GM20431 (cell line): ENCODE results near the gene TCF4.

Experiments used
- in situ Hi-C: fragments of 300-500 bp; cut with MseI, MboI; formaldehyde crosslinking; loops from one replicate; pipeline ENCODE4 v1.15.0; 2020; ENCODE audit warnings: low sequenced_read_pairs; ENCODE audit not compliant: unreplicated experiment

TCF4 gene

DNA sequence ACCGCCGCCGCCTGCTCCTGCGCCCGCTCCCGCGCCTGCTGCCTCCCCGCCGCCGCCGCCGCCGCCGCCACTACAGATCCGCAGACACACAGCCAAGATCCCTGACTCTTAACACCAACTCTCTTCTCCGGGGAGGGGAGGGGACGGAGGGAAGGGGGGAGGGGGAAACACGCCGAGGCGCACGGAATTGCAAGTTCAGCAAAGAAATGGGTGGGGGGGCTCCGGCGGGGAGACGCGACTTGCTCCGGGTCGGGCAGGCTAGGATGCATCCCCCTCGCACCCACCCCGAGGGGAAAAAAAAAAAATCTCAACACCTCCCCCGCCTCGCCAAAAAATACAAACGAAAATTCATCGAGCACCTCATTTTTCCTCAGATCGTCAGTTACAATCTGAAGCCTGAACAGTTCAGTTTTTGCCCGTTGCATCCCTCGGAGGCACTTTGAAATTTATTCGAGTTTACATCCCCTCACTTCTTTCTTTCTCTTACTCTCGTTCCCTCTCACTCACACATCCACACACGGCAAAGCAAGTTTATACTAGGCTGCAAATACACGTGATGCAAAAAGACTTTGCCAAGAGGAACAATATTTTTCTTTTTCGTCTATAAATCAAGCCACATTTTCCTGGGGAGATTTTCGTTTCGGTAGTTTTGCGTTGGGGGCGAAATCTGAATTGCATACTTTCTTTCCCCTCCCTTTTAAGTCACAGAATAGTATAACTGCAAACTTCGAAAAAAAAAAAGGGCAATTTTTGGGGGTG lies at the start of gene TCF4:
Gene TCF4 (minus strand): TSS at position 82 of the 759 bp plus-strand sequence. CDS start 1,076 bp downstream, outside the sequence.
- in situ Hi-C loops = no loop called here

DNA sequence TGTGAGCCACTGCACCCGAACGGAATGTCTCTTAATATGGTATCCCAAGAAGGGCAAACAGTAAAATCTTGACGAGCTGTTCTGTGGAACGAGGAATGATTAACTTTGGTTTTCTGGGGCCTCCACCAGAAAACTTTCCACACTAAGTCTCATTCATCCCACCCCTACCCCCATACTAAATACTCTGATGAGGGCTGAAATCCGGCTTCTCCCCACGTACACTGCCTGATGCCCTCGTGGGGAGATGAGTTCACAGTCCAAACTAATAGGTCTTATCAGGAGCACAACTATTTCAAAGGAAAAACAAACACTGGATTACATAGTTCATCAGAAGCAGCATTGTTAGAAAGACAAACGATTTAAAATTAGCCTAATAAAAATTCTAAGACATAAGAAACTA lies 49.2 kb upstream of the TCF4 start:
- in situ Hi-C loops = no loop called here

DNA sequence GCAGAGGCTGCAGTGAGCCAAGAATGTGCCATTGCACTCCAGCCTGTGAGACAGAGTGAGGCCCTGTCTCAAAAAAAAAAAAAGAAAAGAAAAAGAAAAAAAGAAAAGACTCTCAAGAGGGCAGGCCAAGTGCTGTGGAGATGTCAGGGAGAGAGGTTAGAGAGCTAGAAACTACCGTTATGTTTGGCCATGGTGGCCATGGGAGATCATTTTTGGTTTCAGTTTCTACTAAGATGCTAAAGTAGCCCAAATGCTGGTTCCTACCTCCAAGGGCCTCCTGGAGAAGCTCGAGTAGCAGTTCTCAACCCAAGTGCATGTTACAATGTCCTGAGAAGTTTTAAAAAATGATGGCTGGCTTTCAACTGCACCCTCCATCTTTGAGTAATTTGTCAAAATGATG lies 47.4 kb upstream of the TCF4 start:
- in situ Hi-C loops = no loop called here

- in situ Hi-C loops = no loop called here
These were observed 46.6 kb upstream of the TCF4 start for GRCh38 chr18:55634545-55634944.

GRCh38 chr18:55633032-55633431 lies 45.0 kb upstream of the TCF4 start:
- in situ Hi-C loops = no loop called here

- in situ Hi-C loops = no loop called here
These were observed 41.1 kb upstream of the TCF4 start for GRCh38 chr18:55629133-55629532.

DNA sequence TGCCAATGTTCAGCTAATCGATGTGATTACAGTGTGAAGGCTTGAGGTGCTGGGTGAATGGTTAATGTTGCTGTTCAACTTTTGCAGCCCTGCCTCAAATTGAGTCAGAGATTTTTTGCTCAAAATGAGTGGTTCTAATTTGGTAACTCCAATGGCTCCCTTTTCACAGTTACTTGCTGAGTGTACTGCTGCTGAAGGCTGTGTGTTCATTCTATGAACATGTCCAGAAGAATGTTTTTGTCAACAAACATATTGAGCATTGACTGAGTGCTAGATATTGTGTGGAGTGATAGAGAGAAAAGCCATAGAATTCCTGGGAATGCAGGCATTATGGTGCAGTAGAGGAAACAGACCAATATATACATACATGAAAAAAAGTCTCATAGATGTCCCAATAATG lies 39.0 kb upstream of the TCF4 start:
- in situ Hi-C loops = no loop called here

DNA sequence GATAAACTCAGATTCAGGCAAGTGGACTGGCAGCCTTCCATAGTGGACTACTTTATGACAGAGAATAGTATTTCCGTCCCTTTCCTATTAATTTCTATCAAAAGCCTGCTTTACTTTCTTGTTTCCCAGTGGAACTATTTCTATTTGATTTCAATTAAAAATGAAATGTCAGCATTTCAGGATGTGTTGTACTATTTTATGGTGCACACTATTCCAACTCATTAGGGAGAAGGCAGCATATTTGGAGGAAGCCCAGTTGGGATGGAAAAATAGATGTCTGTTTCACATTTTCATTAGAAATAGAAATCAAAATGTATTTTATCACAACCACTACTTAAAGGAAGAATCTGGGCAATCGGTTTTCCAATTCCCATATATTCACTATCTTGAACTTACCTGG lies 37.9 kb upstream of the TCF4 start:
- in situ Hi-C loops = no loop called here

DNA sequence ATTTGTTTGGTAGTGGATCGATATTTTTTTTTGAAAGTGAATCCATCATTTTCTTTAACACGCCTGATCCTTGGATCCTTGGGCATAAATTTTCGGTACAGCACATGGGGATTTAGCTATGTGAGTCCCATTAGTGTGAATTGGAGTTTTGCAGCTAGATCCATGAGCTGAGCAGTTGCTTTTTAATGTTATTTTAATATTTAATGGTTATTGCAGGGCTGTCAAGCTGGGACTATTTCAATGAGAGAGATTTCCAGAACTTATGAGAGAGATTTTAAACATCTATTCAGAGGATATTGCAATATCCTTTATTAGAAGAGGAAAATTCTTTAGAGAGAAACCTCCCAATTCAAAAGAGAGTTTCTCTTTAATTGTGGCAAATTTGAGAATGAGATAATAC lies 35.6 kb upstream of the TCF4 start:
- in situ Hi-C loops = no loop called here

DNA sequence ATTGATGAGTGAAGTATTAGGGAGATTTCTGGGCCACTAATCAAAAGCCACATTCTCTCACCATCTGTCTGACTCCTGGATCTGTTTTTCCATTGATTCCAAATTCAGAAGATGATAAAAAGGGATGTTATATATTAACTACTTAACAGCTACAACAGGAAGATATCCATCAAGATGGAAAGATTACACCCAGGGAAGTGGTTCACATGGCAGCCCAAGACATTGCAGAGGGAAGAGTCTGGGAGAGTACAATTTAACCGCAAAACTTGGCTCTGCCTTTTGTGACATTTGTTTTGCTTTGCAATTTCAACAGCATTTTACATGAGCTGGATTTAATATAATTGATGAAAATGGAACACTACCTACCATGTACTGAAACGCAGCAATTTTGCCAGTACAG lies 22.5 kb upstream of the TCF4 start:
- in situ Hi-C loops = no loop called here

DNA sequence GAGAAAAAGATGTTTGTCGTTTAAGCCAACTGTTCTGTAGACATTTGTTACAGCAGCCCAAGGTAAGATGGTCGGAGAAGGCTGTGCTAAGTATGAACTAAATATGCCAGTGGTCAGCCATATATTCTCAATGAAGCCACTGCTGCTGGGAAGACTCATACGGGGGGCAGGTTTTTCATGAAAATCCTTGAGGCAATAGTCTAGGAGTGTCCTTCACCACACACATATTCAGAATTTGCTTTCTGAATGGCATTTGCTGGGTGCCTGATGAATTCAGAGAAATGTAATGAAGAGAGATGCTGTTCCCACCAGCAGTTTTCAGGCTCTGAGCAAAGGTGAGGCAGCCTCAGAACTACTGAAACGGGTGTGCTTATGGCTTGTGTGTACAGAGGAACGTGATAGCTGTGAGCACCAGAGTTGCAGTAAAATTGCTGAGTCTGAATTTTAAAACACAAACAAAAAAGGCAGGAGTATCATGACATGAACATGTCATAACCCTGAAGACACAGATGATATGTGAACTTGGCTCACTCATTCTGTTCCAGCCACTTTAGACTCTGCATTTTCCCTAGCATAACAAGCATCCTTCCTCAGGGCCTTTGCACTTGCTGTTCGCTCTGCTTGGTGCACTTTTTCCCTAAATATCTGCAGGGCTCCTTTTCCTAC lies 21.3 kb upstream of the TCF4 start:
- in situ Hi-C loops = no loop called here

DNA sequence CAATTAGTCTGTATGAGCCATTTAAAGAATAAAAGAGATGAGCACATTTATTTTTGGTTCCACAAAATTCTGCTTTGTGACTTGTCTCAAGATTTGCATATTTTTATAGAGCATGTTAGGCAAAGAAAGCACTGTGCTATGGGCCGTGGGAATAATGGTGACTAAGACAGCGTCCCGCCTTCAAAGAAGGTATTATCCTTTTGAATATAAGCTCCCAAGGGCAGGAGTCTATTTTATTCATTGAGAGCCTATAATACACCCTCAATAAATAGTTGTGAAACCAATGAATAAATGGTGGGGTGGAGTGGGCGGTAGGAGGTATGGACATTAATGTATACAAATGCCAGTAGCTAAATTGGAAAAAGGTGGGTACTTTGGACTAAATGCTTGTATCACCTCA lies 20.5 kb upstream of the TCF4 start:
- in situ Hi-C loops = no loop called here

- in situ Hi-C loops = no loop called here
These were observed 19.8 kb upstream of the TCF4 start for GRCh38 chr18:55607773-55608172.

GRCh38 chr18:55605733-55606338 lies 17.8 kb upstream of the TCF4 start:
- in situ Hi-C loops = no loop called here

- in situ Hi-C loops = no loop called here
These were observed 15.8 kb upstream of the TCF4 start for GRCh38 chr18:55603775-55604174.

DNA sequence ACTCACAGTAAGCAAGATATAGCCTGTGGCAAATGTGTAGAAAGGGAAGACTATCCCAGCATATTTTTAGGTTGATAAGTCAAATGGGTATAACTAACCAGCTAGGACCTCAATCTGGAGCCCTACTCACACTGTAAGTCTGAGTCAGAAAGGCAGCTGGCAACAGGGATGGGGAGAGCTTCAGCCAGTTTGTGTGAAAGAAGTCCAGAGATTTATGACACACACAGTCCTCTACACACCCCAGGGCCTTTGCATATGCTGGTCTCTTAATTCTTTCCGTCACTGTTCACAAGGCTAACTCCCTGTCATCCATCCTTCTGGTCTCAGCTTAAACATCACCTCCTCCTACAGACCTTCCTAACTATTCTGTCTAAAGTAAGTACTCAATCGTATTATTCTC lies 5.9 kb upstream of the TCF4 start:
- in situ Hi-C loops = no loop called here

DNA sequence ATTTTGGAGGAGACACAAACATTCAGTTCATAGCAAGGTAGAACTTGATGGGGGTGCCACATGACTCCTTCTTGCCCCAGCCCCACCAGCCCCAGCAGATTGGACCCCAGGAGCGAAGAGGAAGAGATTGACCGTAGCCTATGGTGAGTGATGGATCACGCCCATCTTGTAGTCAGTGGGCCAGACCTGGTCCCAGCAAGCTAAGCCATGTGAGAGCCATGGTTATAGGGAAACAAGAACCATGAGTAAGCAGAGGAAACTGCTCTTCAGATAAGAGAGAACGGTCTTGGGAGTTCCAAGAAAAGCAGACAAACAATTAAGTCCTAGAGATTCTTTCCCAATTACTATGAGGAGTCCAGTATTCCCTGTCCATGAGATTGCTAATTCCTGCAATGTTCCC lies 4.6 kb upstream of the TCF4 start:
- in situ Hi-C loops = no loop called here

GRCh38 chr18:55592106-55592505 lies 4.1 kb upstream of the TCF4 start:
- in situ Hi-C loops = no loop called here

DNA sequence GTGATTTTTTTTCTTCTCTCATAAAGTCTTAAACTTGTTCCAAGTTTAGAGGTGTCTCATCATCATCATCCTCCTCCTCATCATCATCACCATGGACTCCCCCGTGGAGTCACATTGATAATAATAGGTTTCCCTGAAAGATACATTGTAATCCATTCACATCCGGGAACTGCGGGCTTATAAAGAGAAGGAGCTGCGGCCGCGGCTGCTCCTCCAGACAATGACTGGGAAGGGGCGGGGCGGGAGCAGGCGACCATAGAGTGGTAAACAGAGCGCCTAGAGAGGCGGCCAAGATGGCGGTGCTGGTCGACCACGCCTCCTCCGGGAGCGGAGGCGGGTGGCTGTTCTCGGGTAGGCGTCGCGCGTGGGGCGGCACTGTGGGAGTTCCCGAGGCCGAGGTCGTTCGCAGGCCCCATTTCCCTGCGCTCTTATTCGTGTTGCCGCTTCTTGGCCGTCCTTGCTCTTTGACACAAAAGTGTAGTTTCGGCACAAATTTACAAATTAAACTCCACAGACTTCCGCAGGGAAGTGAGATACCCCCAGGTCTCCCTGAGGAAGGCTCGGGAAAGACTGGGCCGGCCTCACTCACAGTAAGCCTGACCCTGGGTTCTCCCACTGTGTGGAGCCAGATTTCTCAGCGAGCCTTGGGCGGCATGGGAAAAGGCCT lies 1.8 kb upstream of the TCF4 start:
- in situ Hi-C loops = no loop called here

DNA sequence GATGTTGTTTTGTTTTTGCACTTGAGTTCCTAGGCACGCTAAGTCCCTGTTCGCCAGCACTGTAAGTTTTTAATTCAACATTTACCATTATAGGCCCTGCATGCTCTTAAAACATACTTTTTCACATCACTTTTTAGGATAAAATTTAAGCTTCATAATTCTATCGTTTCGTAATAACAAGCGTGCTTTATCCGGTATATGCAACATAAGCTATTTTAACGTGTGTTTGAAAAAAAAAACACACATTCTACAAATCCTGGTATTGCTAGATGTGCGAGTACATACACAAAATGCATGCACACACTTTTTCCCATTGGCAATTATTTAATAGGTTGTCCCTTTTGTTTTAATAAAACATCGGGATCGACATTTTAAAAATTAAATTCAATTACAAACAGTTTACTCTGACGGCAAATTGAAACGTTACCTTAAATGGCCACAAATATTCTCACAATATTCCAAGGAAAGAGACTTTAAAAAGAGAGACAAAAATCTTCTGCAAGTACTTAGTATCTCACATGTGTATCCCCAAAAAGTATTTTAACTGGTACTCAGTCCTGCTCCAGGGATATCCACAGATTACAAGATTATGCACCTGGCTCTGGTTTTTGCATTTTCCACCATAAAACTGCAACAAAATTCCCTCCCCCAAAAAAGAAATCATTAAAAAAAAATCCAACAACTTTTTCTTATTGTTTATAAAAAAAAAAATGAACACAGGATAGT lies 1.0 kb upstream of the TCF4 start:
- in situ Hi-C loops = no loop called here
